ENCODE data around the gene CCT6B. TPM values are rescaled to one million over a fixed set of nuclear protein-coding genes. Genes with fewer than 3 reads are reported as not detected.
A peak's percentile ranks its signal among the peaks of the same experiment; 100 is the strongest.

The CCT6B gene
- total RNA-seq, 1 experiment from 2014 or later = 0.60 TPM

DNA sequence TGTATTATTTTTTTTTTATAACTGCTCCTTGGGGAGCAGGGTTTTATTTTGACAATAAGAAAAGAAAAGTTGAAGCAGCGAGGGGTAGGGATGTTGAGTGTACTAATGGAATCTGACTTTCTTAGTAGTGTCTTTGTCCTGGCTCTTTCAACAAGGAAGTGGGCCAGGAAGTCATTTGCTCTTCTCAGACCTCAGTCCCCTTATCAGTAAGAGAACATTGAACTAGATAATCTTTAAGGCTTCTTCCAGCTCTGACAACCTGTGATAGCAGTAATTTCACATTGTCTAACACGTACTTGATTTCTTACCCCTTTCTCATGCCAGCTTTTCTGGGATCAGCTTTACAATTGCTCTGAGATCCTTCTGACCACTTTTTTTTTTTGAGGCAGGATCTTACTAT lies 27.4 kb upstream of the CCT6B start:
- ChIA-PET CTCF (interaction anchor here (0.6 kb wide), 1 partner anchor 561 kb away, joined by 3 read pairs; no protein-coding TSS in a partner anchor), POLR2A (ENCODE audit: low non-redundant PET) (no interaction called here)
- no peaks in the 10 kb centered on the region for H3K4me1 ChIP-seq (ENCODE audit: insufficient read depth, low read length, poor library complexity, severe bottlenecking)
- DNase-seq (ENCODE audit: low spot score) = no peak
- no peaks in the 10 kb centered on the region for H3K27me3 ChIP-seq (replicated peaks; ENCODE audit: insufficient read depth, low read depth, low read length, poor library complexity)
- H3K9me3 ChIP-seq (ENCODE audit: low read depth, low read length, poor library complexity, severe bottlenecking) = no peaks in the 10 kb centered on the region
- no peak overlapping the region for H3K27ac ChIP-seq (ENCODE audit: low read depth, low read length, poor library complexity, severe bottlenecking)
- intact Hi-C loops (cut with micrococcal nuclease; ENCODE audit: unreplicated experiment) = no loop called here
- no TSS peak for BruUV-seq (replicated peaks)
- no peak overlapping the region for H3K4me3 ChIP-seq (ENCODE audit: low read depth, low read length, poor library complexity, severe bottlenecking)
- TF ChIP-seq, protein P1, sequence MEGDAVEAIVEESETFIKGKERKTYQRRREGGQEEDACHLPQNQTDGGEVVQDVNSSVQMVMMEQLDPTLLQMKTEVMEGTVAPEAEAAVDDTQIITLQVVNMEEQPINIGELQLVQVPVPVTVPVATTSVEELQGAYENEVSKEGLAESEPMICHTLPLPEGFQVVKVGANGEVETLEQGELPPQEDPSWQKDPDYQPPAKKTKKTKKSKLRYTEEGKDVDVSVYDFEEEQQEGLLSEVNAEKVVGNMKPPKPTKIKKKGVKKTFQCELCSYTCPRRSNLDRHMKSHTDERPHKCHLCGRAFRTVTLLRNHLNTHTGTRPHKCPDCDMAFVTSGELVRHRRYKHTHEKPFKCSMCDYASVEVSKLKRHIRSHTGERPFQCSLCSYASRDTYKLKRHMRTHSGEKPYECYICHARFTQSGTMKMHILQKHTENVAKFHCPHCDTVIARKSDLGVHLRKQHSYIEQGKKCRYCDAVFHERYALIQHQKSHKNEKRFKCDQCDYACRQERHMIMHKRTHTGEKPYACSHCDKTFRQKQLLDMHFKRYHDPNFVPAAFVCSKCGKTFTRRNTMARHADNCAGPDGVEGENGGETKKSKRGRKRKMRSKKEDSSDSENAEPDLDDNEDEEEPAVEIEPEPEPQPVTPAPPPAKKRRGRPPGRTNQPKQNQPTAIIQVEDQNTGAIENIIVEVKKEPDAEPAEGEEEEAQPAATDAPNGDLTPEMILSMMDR (conservative IDR thresholded peaks at IDR 0.05; ENCODE audit: low read depth, low read length) = no peak
- TF ChIP-seq EZH2 (IDR thresholded peaks at IDR 0.05; ENCODE audit: borderline replicate concordance, low read depth, low read length, poor library complexity, severe bottlenecking) = no peak
- H3K36me3 ChIP-seq (ENCODE audit: insufficient read depth, low read length, poor library complexity, severe bottlenecking) = peaks cover 7% of the 10 kb centered on the region

DNA sequence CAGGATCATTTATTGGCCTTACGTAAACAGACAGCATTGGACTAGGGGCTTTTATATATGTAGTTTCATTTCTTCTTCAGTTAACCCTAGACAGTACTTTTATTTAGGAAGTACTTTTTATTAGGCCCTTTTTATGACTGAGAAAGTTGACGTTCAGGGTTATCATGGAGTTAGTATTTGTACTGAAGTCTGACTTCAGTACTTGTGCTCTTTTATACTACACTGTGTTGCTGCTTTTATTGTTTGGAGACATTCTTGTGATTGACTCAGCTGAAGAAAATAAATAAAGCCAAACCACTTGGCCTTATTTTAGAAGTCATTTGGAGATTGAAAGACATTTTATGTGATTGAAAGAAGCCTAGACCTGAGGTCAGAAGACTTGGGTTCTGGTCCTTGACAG lies 26.0 kb upstream of the CCT6B start:
- ChIA-PET CTCF (no interaction called here), POLR2A (ENCODE audit: low non-redundant PET) (no interaction called here)
- peaks cover 7% of the 10 kb centered on the region for H3K36me3 ChIP-seq (ENCODE audit: insufficient read depth, low read length, poor library complexity, severe bottlenecking)

DNA sequence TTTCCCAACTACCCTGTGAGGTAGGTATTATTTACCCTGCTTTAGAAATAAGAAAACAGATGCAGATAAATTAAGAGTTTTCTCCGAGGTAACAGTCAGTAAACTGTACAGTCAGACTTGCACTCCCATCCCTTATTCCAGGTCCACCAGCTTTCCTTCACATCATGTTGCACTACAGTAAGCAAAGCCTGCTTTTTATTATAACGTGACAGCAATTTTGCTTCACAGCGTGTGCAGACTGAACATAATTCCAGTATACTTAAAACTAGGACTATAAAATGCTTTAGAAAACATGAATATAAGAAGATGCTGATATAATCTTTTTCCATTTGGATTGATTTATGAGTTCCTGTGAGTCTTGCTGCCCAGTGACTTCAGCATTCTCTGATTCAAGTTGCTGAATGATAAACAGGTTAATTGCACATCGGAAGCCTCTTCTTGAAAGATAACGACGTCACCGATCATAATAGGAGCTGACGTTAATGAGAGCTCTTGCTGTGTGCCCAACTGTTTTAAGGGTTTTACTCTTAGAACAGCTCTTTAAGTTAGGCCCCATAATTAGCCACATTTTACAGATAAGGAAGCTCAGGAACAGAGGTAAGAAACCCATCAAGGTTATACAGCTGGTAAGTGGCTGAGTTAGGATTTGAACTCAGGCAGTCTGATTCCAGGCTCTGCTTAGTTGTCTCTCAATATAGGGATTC lies 20.4 kb upstream of the CCT6B start:
- intact Hi-C loops (cut with micrococcal nuclease; ENCODE audit: unreplicated experiment) = no loop called here
- TSS peak; percentile 67 for BruUV-seq (replicated peaks)
- peaks cover 5% of the 10 kb centered on the region for H3K4me1 ChIP-seq (ENCODE audit: insufficient read depth, low read length, poor library complexity, severe bottlenecking)
- no peaks in the 10 kb centered on the region for H3K36me3 ChIP-seq (ENCODE audit: insufficient read depth, low read length, poor library complexity, severe bottlenecking)
- POLR2A ChIA-PET (ENCODE audit: low non-redundant PET) = interaction anchor here (0.6 kb wide), 1 partner anchor 827 kb away, joined by 8 read pairs; no protein-coding TSS in a partner anchor
- H3K9me3 ChIP-seq (ENCODE audit: low read depth, low read length, poor library complexity, severe bottlenecking) = no peaks in the 10 kb centered on the region
- TF ChIP-seq EZH2 (IDR thresholded peaks at IDR 0.05; ENCODE audit: borderline replicate concordance, low read depth, low read length, poor library complexity, severe bottlenecking) = no peak
- TF ChIP-seq, protein P1 (conservative IDR thresholded peaks at IDR 0.05; ENCODE audit: low read depth, low read length) = no peak
- CTCF ChIA-PET = no interaction called here
- DNase-seq (ENCODE audit: low spot score) = peak; percentile 26
- peak overlapping the region; percentile 67 for H3K4me3 ChIP-seq (ENCODE audit: low read depth, low read length, poor library complexity, severe bottlenecking)
- H3K27me3 ChIP-seq (replicated peaks; ENCODE audit: insufficient read depth, low read depth, low read length, poor library complexity) = no peaks in the 10 kb centered on the region
- H3K27ac ChIP-seq (ENCODE audit: low read depth, low read length, poor library complexity, severe bottlenecking) = peak overlapping the region; percentile 96

More for the DNA sequence above, 26.0 kb upstream of the CCT6B start:
- TF ChIP-seq EZH2 (IDR thresholded peaks at IDR 0.05; ENCODE audit: borderline replicate concordance, low read depth, low read length, poor library complexity, severe bottlenecking) = no peak
- TF ChIP-seq, protein P1 (conservative IDR thresholded peaks at IDR 0.05; ENCODE audit: low read depth, low read length) = no peak
- intact Hi-C loops (cut with micrococcal nuclease; ENCODE audit: unreplicated experiment) = no loop called here
- BruUV-seq (replicated peaks) = no TSS peak
- Histone ChIP-seq H3K4me3 (ENCODE audit: low read depth, low read length, poor library complexity, severe bottlenecking) (no peak overlapping the region), H3K4me1 (ENCODE audit: insufficient read depth, low read length, poor library complexity, severe bottlenecking) (no peaks in the 10 kb centered on the region), H3K27ac (ENCODE audit: low read depth, low read length, poor library complexity, severe bottlenecking) (no peak overlapping the region), H3K27me3 (replicated peaks; ENCODE audit: insufficient read depth, low read depth, low read length, poor library complexity) (no peaks in the 10 kb centered on the region), H3K9me3 (ENCODE audit: low read depth, low read length, poor library complexity, severe bottlenecking) (no peaks in the 10 kb centered on the region)
- no peak for DNase-seq (ENCODE audit: low spot score)

All from A673 (cell line).